NOMO-1 treated with DMSO at 0.1 percent for 48 hours (cell line): ENCODE results near the gene PMEPA1.

Experiments
- DNase-seq: peaks from one replicate; lab custom pipeline; 2025; ENCODE audit not compliant: unreplicated experiment; lab: John Stamatoyannopoulos, UW

Gene PMEPA1

DNA sequence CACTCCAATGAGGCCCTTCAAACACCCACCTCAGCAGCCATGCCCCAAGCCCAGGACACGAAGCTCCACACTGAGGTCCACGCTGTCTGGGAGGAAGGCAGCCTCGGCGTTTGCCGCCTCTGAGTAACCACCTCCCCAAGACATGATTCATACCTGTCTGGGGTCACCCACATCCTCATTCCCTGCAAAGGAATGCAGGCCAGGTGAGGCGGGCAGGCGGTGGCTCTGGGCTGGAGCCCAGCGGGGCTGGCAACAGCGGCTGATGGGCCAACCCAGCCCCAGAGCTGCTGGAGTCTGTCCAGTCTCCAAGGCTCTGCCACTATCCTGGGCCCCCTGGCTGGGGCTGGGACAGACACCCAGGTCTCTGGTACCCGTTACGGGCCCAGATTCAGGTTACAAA is 14.8 kb downstream of the PMEPA1 start:
- no peak for DNase-seq

DNA sequence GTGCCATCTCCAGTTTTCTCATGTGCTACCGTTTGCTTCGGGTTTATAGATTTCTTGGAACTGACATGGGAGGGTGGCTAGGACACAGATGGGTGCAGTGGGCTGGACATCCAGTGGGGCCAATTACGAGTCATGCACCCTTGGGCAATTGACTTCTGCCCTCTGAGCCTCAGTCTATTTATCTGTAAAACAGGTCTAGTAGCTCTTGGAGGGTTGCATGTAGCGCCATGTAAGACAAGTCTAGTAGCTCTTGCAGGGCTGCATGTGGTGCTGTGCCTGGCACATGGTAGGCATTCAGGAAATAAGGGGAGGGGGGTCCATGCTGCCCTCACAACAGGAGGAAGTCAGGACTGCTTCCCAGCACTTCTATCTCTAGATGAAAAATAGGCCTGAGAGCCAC is 15.3 kb downstream of the PMEPA1 start:
- DNase-seq = no peak

DNA sequence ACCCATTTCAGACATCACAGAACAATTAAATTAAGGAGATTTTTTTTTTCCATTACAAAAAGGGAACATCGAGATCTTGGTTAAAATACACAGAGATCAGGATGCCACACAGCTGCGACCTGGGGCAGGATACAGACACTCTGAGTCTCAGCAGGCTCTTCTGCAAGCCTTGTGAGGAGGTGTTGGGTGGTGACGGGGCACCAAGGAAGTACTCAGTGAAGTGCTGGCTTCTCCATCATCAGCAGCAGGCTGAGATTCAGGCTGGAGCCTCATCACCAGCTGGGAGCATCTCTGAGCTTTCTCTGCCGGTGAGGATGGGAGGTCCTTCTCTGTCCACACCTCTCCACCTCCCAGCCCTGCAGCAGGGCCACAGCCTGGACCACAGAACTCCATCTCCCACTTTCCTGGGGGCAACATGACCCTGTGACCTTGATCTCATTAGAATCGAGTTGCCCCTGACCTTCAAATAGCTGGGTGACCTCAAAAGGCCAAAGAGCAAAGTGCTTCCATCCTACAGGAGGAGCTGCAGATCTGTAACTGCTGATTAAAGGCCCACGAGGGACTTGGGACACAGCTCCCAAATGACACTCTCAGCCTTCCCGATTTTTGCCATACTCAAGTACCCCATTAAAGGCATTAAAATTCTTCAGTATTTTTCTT is 16.0 kb downstream of the PMEPA1 start:
- DNase-seq = no peak

DNA sequence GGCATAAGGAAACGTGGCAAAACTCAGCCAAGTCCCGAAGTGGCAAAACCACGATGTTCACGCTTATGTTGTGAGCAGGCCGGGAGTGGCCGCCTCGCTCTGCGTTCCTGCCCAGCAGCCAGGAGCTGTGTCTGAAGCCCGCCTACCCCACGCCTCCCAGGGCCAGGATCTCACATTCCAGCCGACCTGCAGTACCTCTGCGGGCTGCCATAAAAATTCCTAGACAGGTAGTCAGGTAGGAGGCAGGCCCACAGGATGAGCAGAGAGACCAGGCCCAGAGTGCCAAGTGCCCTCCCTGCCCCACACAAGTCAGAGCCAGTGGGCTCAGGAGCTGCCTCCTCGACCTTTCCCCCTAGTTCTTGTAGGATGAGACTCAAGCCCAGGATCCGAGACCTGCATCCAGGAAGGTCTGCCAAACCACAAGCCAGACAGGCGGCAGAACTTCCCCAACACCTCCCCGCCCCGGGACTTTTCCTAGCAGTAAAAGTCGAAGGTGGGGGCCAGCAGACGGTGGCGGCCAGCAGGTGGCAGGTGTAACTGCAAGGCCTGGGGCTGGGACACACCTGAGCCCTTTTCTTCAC is 16.7 kb downstream of the PMEPA1 start:
- no peak for DNase-seq

DNA sequence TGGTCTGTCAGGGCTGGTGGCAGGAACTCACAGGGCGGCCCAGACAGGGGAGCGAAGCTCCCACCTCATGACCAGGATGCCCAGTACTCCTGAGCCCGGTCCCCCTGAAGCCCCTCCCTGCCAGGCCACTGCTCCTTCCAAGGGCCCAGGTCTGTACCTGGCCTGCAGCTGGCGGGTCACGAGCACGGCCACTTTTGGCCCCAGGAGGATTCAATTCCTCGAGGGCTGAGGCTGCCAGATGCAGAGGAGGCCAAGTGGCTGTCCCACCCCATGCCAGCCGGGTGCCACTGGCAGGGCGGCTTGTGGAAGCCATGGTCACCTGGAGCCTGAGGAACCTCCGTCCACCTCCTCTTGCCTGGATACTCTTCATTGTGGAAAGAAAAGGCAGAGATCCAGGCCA is 17.4 kb downstream of the PMEPA1 start:
- no peak for DNase-seq

DNA sequence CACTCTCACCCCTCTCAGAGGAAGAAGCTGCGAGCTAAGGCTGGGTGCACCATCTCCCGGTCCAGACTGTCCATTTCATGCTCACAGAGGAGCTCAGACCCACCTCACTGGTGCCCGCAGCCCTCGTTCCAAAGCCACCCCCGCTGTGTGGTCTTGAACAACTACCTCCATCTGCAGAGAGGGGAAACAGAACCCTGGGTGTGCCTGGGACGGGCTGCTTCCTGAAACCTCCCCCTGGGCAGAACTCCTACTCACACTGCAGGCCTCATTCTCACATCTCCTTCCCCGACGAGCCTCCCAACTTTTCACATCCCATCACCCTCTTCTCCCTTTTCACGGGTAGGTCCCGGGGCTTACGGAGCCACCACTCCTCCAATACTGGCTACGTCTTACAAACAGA is 18.1 kb downstream of the PMEPA1 start:
- no peak for DNase-seq

DNA sequence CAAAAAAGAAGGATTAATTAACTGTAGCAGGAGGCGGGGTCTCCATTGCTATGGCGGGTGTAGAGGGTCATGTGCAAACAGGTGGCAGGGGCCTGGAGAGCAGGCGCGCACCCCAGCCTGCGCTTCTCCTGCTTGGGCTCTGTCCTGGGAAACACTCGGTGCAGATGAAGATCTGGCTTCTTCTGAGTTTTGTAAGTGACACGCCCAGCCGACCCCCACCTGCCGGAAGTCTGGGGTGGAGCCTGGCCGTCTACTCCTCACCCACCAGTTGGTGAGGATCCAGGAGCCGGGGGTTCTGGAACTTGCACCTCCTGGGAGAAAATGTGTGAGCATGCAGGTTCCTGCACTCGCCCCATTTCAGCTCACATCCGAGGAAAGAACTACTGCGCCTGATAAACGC is 19.3 kb downstream of the PMEPA1 start:
- DNase-seq = no peak

DNA sequence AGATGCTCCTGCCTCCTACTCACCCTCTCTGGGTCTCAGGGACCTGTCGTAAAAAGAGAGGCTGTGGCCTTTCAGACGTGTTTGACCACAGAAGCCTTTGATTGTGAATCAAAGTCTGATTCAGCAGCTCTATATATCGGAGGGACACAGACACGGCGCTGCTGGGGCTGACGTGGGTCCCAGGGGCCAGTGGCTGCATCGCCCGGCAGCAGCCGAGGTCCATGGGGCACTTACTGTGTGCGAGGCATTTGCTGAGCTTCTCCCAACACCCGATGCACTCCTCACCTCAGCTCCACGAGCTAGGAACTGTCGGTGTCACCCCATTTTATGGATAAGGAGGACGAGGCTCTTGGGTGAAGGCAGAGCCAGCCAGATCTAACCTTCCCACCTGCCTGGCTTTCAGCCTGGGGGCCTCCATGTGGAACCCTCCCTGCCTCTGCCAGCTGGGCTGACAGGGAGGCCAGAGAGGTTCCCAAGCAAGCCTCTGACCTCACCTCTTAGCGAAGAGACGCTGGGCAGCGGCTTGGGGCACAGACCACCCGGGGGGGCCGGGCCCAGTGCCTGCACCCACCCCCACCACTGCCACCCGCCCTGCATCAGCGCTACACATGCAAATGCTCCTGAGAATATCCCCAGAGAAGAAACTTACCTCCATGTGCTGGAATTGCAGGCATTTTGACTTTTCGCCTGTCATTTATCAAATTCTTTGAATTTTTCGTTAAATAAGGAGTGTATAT is 19.9 kb downstream of the PMEPA1 start:
- DNase-seq = no peak

DNA sequence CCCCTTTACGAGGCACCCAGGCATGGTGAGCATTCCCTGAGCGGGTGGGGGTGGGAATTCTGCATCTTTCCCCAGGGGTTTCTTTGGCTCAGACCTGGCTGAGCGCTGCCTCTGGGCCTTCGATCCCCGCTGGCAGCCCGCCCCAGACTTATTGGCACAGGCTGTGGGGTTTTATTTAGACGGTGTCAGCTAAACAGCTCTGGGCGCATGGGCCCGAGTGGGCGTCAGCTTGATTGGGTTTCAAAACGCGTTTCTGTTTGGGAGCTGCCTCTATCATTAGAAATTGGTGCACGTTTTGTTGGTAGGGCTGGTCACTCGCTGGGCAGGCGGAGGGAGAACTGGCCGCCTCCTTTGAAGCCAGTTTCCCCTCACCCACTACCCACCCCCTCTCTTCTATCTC is 21.0 kb downstream of the PMEPA1 start:
- DNase-seq = no peak

DNA sequence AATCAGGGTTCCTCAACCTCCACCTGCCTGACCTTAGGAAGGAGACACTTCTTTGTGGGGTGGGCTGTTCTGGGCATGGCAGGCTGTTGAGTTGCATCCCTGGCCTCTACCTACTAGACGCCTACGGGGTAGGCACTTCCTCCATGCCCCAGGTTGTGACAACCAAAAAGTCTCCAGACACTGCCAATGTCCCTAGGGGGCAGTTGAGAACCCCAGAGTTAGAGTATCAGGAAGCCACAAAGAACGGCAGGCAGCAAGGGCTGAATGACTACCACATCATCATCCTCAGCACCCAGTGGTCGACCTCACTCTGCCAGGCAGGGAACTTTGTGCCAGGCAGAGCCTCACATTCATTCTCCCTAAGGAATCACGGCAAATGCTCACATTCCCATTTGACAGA is 21.5 kb downstream of the PMEPA1 start:
- no peak for DNase-seq

DNA sequence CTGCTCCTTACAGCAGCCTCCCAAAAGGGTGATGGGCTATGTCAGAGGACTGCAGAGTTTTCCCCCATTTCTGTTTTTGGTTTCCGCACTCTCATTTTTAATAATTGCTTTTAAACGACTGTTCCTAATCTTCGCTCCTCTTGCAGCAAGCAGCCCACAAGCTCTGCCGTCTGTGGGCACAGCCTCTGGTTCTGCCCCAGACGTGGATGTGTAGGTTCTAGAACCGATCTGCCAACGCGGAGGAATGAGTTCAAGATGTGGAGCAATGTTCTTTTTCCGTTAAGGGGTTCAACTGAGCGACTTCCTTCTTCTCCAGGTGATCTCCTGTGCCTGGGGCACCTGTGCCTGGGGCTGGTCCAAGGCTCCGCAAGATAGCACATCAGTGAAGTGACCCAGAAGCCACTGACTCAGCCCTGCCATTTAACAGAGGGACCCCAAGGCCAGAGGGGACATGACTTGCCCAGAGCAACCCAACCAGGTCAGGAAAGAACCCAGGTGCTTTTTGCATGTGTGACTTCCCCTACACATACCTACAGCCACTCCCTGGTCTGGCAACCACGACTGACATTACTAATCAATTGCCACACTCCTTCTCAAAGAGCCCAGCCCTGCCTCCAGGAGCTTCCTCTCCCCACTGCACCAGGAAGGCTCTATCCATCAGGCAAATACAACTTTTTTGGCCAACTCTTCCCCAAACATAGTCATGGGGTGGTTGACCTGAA is 22.7 kb downstream of the PMEPA1 start:
- no peak for DNase-seq

DNA sequence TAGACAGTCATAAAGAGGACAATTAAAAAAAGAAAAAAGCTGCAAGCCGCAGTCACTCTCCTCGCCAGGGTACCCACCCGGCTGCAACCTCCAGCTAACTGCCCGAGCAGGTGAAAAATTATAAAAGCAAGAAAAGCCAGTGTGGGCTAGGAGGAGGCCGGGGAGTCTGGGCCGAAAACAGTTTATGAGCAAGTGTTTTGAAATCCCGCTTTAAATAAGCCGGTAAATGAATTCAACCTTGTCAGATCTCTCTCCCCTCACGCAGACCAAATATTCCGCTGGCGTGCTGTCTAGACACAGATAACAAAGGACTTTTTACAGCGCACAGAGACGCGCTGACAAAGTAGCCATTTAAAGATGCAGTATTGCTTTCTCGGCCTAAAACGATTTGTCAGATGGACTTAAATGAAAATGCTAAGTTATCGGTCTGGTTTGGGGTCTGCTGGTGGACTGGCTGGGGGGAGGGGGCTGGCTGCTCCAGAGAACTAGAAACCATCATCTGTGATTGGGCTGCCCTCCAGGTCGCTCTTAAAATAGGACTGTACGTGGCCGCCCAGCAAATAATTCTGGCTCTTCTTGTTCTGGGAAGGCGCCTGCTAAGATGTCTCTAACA is 24.6 kb downstream of the PMEPA1 start:
- no peak for DNase-seq

DNA sequence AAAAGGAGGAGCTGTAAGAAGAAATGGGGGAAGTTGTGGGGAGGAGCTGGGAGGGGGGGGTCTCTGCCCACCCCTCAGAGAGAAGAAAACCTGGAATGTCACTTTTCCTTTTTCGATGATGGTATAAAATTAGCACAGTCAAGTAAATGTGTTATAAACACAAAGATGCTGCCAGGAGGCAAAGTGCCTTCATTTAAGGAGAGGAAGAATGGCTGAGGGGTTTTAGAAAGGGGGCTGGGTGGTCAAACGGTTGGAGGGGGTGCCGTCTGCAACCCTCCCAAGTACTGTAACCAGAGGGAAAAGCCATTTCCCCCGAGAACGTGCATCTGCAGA is 25.0 kb downstream of the PMEPA1 start:
- no peak for DNase-seq

DNA sequence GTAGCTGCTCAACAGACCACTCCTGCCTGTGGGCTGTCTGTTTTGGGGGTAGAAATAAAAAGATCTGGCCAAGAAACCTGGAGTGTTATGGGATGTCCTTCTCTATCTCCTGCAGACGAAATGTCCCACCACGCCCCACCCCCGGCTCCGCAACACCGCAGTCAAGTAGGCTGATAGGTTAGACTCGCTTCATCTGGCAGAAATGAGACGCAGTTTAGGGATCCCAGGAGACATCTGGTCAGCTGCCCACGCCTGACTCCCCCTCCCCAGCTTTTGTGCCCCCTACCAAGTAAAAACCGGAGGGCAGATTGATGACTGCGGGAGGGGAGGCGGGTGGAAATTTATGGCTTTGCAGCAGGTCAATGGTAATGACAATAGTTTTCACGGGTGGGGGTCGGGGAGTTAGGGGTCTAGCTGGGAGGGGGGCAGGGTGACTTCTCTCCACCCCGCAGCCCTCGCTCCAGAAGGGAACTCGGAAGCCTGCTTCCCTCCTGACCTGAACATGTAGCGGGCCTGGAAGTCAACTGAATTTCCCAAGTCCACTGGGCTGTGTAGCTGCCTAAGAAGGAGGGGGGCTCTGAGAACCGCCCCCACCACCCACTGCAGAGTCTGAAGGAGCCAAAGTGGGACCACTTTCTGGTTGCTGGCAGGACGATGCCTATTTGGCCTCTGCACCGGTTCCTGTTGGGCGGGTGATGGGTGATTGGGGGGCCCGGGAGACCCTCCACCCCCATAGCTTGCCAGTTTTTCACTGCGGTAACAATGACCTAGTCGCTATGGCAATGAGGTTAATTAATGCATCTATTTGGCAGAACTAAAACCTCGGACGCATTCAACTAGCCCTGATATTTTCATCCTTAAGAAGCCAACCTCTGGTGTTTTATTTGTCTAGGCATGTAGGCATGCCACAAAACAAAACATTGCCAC is 25.7 kb downstream of the PMEPA1 start:
- no peak for DNase-seq

DNA sequence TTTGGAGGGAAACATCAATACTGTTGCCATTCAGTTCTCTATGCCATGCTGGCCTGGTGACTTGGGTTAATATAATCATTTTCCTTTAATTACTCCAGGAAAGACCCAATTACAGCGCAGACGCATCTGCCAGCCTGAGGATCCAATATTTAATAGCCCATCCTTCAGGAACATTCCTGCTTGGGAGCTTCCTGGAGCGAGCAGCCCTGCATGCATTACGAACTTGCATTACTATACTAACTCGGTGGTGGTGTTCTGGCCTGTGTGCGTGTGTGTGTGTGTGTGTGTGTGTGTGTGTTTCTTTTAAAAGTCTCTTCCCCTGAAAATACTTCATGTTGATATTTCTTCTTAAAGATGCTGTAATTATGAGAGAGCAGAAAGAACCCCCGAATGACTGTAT is 26.5 kb downstream of the PMEPA1 start:
- no peak for DNase-seq

DNA sequence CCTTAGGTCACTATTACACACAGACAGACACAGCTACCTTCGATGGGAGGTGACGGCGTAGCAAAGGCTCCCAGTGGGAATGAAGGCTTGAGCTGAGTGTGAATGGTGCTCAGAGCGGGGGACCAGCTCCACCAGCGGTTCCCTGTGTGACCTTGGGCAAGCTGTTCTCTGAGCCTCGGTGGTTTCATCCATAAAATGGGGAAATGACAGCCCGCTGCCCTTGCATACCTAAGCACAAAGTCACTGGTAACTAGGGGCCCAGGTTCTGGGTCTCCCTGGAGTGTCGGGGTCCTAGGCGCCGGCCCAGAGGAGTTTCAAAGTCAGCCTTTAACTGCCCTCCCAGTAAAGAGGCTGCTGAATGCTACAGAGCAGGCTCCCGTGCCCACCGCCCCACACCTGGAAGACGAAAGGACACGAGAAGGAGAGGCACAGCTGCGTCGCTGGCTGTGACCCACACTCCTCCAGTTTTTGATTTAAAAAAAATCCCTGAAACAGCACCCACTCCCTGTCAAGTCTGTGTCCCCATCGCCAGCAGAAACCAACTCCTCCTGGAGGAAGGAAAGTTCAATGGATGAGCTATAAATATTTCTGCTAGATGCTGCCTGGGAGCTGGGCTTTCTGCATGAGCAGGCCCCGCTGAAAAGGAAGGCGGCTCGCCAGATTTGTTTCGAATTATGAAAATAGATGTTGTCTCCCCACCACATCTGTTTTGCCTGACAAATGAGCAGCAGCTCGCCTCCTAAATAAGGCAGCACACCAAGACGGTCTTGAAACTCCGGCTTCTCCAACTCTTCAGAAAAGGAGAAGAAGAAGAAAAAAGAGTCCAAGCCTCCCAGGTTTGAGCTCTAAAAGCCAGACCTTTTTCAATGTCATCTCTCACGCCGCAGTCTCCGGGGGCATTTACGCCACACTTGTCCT is 27.4 kb downstream of the PMEPA1 start:
- no peak for DNase-seq

DNA sequence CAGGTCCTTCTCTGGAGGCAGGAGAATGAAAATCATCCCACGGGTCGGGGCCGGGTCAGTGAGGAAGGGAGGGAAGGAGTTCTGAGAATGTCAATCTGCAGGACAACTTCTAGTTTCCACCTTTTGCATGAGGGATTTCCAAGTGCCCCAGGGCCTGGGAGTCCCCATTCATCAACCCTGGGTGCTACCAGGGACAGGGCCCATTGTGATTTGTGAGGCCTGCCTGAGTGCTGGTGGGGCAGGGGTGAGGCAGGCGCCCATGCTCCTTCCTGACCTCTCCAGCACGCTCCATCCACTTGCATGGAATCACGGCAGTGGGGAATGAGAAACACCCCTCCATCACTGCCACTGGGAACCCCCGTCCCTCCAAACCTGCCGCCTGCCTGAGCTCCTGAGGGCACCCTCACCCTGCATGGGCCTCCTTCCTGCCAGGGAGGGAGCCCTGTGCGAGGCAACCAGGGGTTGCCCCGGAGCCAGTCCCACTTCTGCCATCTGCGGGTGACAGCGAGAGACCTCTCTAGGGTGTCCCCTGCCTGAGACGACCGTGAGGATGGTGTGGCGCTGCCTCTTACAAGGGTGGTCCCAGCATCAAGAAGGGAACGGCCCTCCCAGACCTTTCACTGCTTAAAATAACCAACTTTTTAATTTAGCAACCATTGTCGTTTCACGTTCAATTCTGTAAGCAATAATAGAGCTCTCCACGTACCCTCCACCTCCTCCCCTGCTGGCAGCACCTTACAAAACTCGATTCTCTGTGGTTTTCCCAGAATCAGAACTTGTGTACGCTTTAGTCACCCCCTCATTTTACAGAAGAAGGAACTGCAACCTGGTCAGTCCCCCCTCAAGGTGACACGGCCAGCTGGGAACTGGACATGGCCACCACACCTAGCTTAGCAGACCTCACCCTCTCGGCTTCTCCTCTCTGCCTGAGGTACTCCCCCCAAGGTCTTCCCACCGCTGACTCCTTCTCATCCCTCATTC is 28.6 kb downstream of the PMEPA1 start:
- DNase-seq = no peak

DNA sequence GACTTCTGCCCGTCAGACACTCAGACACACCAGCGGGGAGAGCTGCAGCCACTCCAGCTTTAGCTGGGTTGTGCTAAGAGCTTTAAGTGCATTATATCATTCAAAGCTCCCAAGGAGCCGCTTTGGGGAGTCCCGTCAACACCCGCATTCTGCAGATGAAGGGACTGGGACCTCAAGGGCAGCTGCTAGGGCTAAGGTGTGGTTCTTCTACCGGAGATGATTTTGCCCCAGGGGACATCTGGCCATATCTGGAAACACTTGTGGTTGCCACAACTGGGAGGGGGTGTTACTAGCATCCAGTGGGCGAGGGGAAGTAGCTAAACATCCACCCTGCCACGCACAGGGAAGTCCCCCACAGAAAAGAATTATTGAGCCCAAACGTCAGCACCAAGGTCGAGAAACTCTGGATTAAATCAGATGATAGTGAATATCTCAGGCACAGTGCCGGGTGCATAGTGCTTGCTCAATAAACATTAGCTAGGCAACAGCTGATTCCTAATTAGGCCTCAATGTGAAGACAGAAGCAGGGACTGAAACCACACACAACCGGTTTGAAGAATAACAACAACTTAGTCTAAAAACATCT is 29.6 kb downstream of the PMEPA1 start:
- DNase-seq = peak; percentile 15
